Raji (cell line): Measurements from ENCODE around the gene PLEKHG5.

Experiments used
- POLR2A ChIP-seq: IDR thresholded peaks from 2 replicates; pipeline ENCODE4 v1.6.1; 2011; ENCODE audit warnings: low read depth, low read length, control low read depth; ENCODE audit not compliant: insufficient read depth

The PLEKHG5 gene

GRCh38 chr1:6503884-6504602, 12.6 kb upstream of the PLEKHG5 start:
- no peak for TF ChIP-seq POLR2A

GRCh38 chr1:6502000-6502891, 10.8 kb upstream of the PLEKHG5 start:
- TF ChIP-seq POLR2A, result no peak

- TF ChIP-seq POLR2A, result no peak
Measured at GRCh38 chr1:6501279-6501813, 9.9 kb upstream of the PLEKHG5 start.

DNA sequence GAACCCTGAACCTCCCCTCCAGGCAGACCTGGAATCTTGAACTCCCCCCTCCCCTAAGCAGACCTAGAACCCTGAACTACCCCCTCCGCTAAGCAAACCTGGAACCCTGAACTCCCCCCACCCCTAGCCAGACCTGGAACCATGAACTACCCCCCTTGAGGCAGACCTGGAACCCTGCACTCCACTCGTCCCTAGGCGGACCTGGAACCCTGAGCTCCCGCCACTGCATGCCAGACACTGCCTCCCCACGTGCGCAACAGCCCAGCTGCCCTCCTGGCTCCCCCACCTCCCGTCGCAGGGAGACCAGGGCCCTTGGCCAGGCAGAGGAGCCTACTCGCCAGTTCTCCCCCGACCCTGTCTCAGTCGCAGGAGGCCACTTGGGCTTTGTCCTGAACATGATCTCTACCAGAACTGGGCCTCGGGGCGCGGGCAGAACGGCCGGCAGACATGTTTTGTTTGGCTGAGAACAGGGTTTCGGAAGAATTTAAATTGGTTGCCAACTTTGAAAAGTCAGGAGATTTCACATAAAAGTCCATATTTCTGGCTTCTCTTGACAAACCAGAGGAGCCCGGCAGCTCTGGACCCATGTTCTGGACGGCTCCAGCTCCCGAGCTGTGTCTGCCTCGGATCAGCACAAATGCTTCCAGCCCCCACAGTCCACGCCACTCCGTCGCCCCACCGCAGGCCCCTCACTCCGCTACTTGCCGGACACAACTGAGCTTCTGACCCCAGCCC, 9.2 kb upstream of the PLEKHG5 start:
- no peak for TF ChIP-seq POLR2A

DNA sequence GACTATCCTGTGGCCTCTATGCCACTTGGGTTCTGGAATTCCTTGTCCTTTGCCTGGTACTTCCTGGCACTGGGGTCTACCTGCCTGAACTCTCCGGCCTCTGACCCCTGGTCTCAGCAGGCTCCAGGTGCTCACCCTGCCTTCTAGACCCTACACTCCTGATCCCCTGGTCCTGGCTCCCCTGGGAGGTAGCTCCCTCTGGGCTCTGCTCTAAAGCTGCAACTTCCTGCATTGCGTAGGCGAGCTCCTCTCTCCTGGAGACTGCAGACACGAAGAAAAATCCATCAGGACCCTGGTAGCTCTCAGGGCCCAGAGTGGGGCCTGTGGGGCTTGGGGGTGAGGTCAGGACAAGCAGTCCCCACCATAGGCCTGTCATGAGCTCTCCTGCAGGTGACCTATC, 7.8 kb upstream of the PLEKHG5 start:
- no peak for TF ChIP-seq POLR2A

DNA sequence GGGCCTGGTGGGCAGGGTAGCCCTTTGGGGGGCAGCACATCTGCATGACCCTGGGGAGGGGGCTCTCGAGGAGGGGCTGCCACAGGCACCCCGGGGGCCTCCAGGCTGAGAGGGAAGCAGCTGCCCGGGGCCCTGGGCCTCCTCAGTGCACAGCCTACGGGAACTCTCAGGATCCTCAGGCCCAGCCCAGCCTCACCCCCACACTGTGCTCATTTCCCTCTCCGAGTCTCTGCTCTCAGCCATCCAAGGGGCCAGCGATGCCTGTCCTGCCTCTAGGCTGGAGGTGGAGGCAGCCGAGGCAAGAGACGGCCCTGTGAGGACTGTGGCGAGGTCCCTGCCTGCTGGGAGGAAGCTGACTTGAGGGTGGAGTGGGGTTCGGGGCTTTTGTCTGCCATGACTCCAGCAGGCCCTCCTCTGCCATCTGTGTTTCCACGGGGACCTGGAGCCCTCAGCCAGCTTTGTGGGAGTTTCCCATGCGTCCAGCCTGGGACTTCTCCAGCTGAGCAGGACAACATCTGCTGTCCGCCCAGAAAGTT, 7.2 kb upstream of the PLEKHG5 start:
- TF ChIP-seq POLR2A, result no peak

DNA sequence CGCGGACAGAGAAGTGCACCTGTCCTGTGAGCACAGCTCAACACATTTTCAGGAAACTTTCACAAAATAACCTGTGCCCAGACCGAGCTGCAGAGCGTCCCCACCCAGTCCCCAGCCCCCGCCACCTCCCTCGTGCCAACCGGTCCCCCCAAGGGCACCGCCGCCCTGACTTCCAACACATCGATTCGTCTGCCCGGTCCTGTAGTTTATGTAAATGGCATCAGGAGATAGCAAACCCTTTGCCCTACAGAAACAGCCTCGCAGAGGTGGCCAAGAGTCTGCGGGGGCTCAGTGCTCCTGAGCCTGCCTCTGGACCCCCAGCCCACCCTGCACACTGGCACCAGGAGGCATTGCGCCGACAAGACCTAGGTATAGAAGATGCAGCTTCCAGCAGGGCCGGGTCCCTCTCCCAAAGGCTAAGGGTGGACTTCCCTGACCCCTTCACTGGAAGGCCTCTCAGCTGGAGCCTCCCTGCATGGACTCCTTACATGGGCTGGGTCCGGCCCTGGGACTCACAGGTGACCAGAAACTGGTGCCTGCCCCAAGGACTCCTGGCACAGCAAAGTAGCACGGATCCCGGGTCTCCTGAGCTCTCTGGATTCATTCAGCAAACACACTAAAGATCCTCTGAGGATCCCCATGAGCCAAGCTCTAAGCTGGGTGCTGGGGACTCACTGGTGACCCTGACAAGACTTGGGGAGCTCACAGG, 6.6 kb upstream of the PLEKHG5 start:
- no peak for TF ChIP-seq POLR2A

GRCh38 chr1:6497215-6497866, 5.9 kb upstream of the PLEKHG5 start:
- no peak for TF ChIP-seq POLR2A

- TF ChIP-seq POLR2A, result no peak
Measured at GRCh38 chr1:6496890-6497214, 5.4 kb upstream of the PLEKHG5 start.

DNA sequence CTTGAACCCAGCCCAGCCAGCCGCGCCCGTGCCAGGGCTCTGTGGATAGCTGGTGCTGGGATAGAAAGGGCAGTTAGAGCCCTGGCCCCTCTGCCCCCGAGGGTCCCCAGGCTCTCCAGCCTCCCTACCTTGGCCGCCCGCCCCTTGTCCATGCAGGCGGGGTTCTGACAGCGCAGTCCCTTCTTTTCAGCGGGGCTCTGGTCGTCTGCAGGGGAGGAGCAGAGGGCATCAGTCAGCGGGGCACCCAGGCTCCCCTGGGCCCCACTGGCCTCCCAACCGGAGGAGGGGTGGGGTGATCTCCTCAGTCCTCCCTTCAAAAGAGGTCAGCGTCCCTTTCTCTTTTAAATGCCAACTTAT, 4.9 kb upstream of the PLEKHG5 start:
- no peak for TF ChIP-seq POLR2A

DNA sequence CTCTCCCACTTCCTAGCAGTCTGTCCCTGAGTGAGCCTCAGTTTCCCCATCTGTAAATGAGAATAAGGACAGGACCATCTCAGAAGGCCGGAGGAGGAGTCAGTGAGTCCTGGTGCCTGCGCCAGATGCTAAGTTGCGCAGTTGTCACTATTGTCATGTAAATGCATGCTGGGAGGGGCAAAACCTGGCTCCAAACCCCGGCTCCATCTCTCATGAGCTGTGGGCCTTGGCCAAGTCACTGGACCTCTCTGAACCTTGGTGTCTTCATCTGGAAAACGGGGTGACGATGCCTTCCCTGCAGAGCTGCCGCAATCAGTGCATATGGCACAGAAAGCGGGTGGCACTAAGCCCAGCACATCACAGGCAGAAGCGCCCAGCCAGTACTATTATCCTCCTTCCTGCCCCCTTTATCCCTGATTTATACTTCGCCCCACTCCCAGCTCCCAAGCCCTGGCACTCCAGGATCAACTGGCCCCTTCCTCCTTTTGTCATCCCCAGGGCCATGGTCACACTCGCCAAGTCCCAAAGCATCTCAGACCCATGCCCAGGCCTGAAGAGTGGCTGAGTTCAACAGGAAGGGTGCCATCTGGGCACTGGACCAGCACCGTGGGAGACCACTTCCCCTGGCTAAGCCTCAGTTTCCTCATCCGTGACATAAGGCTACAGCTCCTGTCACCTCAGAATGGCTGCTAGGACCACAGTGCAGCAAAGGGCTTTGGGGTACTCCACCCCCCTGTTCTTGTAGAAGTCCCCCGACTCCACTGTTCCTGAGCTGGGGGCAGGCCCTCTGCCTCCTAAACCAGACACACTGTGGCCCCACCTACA, 4.3 kb upstream of the PLEKHG5 start:
- TF ChIP-seq POLR2A, result no peak

- no peak for TF ChIP-seq POLR2A
Measured at GRCh38 chr1:6495041-6495441, 3.6 kb upstream of the PLEKHG5 start.

DNA sequence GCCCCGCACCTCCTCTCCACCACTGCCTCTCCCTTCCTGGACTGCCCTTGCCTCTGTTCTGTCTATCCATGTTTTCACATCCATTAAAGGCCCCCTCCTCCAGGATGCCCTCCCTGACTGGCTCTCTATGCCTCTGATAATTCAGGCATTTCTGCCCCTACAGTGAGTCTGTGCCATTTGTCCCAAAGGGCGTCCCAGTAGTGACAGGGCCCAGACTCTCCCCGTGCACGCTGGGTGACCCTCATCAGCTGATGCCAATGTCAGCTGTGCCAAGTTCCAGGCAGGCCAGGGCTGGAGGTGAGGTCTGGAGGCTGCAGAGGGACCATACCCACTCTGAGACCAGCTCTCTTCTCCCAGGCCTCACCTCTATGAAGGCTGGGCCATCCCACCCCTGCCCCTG, 3.2 kb upstream of the PLEKHG5 start:
- TF ChIP-seq POLR2A, result no peak
